Dermis microvascular lymphatic vessel endothelial cell (primary cell): ENCODE results near the gene MGAT1. TPM values are rescaled to one million over a fixed set of nuclear protein-coding genes. Genes with fewer than 3 reads are reported as not detected.

Source experiments
- DNase-seq, 2 donors: peaks; one replicate each; pipeline versions ENCODE4 v3.0.0 to v3.0.0-alpha.2; 2010; ENCODE audit warnings: low read depth in 2 of 2
- total RNA-seq: library from RNA; depleted of rRNA; stranded (reverse); fragments of >200 nt; gene quantifications from 2 replicates; pipeline ENCODE4 v1.2.1, GENCODE V29; 2014

MGAT1 gene
- total RNA-seq, 1 donor from 2014 or later: 67.9 TPM

GRCh38 chr5:180824630-180825476, 22.2 kb upstream of the MGAT1 start:
- DNase-seq: peak; percentile 50 to 77

- no peak for DNase-seq
Observed at GRCh38 chr5:180823940-180824629, 21.5 kb upstream of the MGAT1 start.

GRCh38 chr5:180823346-180823745, 20.7 kb upstream of the MGAT1 start:
- DNase-seq: no peak

GRCh38 chr5:180821538-180821937, 18.9 kb upstream of the MGAT1 start:
- DNase-seq: no peak

GRCh38 chr5:180820788-180821321, 18.2 kb upstream of the MGAT1 start:
- DNase-seq: no peak

- no peak for DNase-seq
Observed at GRCh38 chr5:180818677-180819341, 16.2 kb upstream of the MGAT1 start.

- DNase-seq: no peak
Observed at GRCh38 chr5:180817893-180818674, 15.5 kb upstream of the MGAT1 start.

GRCh38 chr5:180816608-180817534, 14.3 kb upstream of the MGAT1 start:
- DNase-seq: peak in 1 of 2 donors; percentile 81

GRCh38 chr5:180815293-180815917, 12.8 kb upstream of the MGAT1 start:
- DNase-seq: no peak

GRCh38 chr5:180813420-180813819, 10.8 kb upstream of the MGAT1 start:
- DNase-seq: no peak

- no peak for DNase-seq
Observed at GRCh38 chr5:180811623-180812124, 9.1 kb upstream of the MGAT1 start.

- no peak for DNase-seq
Observed at GRCh38 chr5:180810959-180811622, 8.5 kb upstream of the MGAT1 start.

GRCh38 chr5:180810210-180810958, 7.8 kb upstream of the MGAT1 start:
- DNase-seq: peak; percentile 85 to 96

- DNase-seq: peak in 1 of 2 donors; percentile 74
Observed at GRCh38 chr5:180809403-180810209, 7.0 kb upstream of the MGAT1 start.

GRCh38 chr5:180808461-180809000, 5.9 kb upstream of the MGAT1 start:
- DNase-seq: no peak

- peak in 1 of 2 donors; percentile 52 for DNase-seq
Observed at GRCh38 chr5:180807654-180808414, 5.2 kb upstream of the MGAT1 start.
